ENCODE results near the gene EHD3.

Gene EHD3

DNA sequence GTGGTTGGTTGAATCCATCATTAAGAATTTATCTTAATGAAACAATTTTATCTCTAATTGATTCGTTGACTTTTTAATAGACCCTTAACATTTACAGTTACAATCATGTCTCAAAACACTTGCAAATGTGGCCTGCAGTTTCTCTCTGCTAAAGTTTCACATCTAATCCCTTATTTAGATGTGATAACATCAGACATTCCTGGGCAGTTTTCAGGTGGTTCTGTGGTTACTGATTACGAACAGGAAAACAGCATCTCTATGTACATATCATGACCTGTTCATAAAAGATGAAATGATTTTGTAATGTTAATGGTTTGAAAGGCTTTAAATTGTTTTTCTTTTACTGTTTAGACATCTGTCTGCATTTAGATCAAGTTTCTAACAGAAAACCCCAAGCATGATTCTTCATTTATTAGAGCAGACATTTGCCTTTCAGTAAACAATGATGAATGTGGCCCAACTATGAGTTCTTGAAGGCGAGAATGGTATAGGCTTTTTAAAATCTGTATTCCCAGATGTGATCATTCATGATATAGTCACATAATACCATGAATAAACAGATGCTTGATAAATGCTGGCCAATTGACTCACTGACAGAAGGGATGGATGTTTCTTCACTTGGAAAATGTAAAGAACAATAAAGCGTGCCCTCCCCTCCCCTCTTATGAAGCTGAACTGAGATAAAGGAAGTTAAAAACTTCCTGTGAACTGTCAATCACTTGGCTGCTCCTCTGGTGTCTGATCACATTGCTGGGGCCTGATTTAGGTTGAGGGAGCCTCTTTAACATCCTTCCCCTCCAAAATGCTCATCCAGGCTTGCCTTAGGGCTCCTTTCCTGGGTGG is 20.1 kb upstream of the EHD3 start:
- DNase-seq, result no peak

DNA sequence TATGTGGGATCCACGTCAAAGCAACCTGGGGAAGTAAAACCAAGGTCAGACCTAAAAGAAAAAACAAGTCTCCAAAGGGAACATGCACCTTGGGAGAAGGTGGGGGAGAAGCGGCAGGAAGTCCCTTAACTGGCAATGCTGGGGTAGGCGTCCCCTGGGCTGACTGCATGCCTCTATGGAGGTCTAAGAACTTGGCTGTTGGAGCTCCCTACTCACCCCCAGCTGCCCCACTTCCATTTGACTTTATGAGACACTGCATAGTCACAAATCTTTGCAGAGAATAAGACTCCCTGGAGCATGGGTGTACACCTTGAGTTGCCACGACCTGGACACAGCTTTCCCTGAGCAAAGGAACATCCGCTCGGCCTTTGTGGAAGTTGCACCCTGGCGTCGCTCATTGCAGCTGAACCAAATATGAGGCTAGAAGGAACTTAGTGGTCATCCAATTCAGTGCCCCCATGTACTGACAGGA is 19.5 kb upstream of the EHD3 start:
- no peak for DNase-seq

DNA sequence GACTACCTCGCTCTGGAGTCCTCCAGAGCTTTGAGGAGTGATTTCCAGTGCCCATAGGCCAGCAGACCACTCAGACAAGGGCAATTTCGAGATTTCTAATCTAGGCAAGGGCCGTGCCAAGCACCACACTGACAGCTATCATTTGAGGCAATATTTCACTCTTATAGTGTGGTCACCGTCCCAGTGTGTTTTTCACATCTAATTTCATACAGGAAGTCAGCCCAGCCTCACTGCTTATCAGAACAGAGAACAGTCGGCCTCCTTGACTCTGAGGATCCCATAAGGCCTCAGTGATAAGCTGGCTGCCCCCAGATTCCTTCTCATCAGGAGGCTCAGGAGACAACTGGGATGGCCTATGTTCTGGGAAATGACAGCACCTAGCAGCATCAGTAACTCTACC is 17.2 kb upstream of the EHD3 start:
- no peak for DNase-seq

DNA sequence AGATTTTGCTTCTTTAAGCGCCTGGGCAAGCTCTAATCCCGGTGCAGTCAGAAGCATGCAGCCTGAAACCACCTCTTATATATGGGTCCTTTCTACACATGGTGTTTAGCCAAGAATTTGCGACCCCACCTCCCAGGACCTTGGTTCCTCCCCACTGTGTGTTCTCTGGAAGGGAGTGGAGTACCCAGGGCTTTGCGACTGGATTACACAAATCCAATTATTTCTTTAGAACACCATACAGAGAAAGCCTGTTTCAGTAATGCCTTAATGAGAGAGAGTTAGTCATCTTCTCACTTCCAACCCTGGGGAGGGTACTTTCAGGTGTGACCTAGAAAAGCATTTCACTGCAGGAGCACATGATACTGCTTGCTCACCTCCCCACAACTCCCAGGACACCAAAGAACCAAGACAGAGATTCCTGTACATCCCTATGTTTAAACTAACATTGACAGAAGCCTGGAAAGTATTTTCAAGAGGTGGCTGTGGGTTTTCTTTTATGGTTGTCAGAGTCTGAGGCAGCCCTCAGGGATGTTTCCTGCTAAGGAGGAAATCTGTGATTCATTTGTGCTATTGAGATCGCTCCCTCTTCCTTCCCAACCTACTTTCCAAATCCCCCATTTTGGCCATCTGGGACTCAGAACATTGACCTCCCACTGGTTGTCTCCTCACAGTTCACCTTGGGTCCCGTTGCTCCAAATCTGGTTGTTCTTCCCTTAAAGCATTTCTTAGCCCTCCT is 16.3 kb upstream of the EHD3 start, which contains the start of gene CAPN14:
Gene CAPN14, minus strand, starts transcription at position 51 of the 736 bp plus-strand sequence. CDS start 12,068 bp downstream, outside the sequence.
- DNase-seq, result no peak

DNA sequence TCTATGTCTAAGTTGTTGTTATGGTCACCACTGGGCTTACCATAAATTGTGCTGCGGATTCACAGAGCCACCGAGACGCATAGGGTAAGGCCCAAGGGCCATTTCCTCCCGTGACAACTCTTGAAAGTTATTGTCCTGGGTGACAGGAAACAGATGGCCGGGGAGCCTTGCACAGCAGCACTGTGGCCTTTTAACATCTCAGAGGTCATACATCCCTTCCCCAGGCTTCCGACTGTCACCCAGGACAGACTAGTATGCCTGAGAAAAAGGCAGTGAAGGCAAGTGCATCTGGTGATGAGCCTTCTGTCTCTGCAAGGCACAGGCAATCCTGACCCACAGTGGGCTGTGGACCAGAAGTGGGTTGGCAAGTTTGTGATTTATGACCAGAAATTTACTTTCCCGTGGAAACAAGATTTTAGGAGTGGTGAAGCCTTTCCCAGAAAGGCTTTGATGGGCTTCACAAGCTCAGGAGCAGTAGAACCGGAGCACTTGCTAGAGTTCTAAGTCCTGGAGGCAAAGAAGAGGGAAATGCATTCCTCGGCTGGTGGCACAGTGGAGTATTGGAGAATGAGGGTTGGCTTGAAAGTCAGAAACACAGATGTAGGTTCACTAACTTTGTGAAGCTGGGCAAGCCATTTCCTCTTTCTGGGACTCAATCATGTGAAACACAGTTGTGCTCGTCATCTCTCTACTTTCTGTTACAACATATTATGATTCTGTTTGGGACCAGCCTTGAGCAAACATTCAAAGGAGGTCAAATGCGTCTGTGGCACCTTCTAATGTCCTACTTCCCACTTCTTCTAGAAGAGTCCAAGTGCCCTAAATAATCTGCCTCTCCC is 14.6 kb upstream of the EHD3 start:
- DNase-seq, result no peak

DNA sequence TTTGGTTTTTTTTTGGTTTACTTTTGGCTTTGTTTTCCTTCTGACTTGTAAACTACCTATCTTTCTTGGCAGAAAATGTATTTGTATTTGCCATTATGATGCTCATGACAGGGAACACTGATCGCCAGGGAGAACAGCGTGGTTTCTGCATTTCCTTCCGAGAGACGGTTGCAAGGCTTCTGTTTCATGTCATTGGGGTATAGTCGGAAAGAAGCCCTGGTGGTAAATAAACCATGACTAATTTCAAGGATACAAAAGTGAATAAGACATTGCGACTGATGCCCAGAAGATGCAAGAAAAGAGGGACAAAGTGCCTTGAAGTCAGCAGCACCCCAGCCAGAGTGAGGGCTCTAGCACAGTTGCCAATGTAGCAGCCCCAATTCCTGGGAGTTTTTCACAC is 12.4 kb upstream of the EHD3 start:
- no peak for DNase-seq

DNA sequence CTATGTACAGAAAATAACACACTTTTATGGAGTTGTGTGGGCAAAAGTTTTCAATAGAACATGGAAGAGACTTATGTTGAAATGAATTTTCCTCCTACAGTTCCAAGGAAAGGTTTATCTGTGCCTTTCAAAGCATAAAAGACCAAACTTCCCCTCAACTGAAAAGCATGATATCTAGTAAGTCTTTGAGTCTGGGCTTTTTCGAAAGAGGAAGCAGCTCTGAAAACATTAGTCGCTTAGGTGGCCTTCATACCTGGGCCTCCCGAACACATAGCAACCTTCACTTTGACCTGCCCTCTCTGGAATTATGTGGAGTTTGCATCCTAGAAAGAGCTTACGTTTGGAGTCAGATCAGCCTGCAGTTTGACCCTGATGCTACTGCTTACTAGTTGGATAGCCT is 11.9 kb upstream of the EHD3 start:
- no peak for DNase-seq

DNA sequence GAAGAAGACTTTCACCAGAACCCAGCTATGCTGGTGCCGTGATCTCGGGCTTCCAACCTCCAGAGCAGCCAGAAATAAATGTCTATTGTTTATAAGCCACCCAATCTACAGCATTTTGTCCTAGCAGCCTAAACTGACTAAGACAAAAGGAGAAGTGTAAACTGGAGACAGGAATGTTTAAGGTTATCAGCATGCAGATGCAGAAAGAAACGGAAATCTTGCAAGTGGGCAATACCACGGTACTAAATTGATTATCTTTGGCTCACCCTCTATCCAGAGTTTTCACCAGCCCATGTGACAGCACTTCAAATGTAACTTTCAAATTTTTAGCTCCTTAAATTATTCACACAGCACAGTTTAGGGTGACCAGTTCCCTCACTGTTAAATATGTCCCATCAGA is 10.9 kb upstream of the EHD3 start:
- DNase-seq, result no peak

DNA sequence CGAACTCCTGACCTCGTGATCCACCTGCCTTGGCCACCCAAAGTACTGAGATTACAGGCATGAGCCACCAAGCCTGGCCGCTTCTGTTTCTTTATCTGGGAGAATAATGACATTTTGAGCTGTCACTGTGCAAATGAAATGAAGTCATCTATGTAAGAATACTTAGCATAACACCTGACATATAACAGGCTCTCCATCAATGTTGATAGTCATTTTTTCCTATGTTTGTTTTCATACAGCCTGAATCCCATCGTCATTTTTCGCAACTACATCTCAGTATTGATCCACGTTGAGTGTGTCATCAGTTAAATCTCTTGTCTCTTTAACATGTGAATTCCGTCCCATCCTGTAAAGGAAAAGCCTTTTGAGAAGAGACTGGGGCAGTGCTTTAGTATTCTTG is 10.2 kb upstream of the EHD3 start:
- no peak for DNase-seq

DNA sequence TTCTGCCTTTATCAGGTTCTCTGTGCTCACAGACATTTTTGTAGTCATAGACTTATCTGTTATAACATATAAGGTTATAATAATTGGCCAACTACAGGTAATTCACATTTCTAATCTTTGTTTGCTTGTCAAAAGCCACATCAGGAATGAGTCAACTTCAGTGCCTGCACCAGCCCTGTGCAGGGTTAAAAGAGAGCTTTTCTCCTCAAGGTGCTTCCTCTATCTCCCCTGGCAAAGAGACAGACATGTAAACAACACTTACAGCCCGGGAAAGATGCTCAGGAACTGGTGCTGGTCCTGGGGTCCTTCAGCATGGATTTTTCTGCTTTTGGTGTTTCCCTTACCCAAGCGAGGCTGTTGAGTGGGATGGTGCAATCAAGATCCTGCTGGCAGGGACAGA is 7.7 kb upstream of the EHD3 start:
- no peak for DNase-seq

DNA sequence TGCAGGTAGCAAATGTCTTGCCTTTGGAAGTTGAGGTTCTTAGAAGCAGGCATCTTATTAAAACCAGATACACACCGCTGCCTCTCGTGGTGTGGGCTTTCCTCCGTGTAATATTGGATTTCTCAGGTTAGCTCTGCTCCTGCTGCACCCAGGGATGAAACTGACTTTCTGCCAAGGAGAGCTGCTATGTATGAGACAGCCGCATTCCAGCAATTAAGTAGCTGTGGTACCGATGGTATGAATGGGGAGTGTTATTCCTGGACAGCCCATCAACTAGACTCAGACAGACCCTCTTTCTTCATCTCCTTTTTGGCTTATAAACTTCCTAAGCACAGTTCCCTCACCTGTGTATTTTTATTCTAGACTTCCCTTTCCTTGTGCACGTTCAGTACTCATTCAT is 6.8 kb upstream of the EHD3 start:
- no peak for DNase-seq

DNA sequence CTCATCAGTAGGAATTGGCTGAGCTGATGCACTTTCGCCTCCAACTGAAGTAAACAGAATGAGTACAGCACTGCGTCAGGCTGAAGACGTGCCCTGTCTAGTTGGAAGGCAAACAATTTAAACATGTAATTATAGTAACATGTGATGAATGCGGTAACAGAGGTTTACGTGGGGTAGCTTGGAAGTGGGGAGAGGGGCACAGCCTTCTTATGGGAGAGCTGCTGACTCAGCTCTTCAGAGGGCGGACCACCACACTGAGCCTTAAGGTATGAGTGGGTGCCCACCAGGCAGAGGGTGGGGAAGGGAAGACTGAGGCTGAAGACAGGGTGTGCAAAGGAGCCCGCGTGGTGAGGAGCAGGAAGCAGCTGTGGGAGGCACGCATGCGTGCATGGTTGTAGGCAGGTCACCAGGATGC is 6.2 kb upstream of the EHD3 start:
- DNase-seq, result no peak

DNA sequence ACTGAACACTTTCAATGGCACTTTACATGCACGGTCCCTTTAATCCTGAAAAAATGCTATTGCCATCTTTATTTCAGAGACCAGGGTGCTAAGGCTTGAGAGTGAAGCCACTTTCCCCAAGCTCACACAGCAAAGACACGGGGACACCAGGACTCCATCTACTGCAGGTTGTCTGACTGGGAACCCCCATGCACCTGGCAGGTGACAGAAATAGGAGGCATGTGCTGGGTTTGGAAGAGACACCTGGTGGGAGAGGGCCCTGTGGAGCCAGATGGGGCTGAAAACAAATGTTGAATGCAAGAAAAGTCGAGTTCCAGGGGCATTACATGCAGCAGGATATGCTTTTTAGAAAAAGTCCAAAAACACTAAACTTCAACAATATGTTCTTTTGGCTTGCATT is 5.2 kb upstream of the EHD3 start:
- no peak for DNase-seq

DNA sequence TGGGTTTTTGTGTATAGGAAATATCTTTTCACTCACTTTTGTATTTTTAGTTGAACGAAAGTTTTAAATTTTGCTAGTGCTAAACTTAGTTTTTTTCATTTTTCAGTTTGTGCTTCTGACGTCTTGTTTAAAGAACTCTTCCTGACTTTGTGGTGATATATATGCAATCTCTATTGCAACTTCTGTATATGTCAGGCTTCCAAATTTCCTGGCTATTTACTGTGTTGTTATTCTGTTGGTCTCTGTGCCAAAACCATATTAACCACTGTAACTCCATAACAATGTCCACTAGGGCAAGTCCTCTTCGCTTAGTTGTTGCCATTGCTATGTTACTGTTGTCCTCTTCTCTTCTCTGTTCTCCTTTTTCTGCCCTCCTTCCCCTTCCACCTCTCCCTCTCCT is 3.2 kb upstream of the EHD3 start:
- no peak for DNase-seq

DNA sequence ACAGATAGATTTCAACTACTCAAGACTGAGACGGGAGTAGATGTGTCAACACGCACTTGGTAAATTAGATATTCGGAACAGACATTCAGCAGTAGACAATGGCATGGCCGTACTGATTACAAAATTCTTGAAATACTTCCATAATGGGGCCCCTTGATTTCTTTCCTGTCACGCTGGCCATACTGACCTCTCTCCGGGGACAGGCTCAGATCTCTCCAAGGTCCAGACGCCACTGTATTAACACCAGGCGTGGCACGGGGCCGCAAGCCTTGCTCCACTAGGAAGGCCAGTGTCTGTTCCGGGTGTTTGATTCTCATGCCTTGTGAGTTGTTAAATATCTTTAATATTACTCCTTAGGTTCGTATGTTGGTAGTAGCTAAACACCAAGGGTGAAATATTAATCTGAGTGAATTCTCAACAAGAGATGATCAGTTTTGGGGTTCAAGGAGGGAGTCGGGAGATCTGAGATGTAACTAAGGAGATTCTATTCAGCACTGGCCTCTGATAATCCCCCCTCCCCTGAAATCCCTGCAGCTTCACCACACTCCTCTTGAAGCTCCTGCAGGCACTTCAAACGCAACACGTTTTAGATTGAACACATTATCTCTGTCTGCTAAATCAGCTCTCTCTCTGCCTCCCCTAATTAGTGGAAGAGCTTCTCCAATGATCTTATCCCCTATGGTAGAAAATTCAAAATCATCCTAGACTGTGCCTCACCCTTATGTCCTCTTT is 2.2 kb upstream of the EHD3 start:
- no peak for DNase-seq

DNA sequence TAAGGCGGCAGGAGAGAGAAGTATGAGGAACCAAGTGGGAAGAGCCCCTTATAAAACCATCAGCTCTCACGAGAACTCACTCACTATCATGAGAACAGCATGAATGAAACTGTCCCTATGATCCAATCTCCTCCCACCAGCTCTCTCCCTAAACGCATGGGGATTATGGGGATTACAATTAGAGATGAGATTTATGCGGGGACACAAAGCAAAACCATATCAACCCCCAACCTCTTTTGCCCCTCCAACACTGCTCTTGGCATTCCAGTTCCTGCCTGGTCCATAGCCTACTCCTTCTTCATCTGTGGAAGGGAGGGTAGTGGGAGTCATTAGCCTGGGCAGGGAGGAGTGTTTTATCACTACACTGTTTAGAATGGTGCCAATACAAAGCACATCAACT is 1.4 kb upstream of the EHD3 start:
- no peak for DNase-seq

DNA sequence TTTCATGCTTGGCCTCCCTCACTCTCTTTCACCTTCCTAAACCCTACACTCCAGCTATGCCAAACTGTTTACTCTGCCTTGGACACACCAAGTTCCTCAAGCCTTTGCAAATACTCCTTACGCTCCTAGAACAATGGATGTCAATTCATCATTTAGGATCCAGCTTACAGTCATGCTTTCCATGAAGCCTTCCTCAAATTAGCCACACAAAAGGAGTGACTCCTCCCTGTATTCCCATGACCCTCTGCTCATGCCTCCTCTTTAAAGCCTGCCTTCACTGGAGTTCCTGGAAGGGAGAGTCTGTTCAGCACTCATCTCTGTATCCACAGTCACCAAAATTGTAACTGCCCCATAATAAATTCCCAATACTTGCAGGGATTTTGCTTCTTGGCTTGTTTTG is 721 bp upstream of the EHD3 start:
- no peak for DNase-seq

DNA sequence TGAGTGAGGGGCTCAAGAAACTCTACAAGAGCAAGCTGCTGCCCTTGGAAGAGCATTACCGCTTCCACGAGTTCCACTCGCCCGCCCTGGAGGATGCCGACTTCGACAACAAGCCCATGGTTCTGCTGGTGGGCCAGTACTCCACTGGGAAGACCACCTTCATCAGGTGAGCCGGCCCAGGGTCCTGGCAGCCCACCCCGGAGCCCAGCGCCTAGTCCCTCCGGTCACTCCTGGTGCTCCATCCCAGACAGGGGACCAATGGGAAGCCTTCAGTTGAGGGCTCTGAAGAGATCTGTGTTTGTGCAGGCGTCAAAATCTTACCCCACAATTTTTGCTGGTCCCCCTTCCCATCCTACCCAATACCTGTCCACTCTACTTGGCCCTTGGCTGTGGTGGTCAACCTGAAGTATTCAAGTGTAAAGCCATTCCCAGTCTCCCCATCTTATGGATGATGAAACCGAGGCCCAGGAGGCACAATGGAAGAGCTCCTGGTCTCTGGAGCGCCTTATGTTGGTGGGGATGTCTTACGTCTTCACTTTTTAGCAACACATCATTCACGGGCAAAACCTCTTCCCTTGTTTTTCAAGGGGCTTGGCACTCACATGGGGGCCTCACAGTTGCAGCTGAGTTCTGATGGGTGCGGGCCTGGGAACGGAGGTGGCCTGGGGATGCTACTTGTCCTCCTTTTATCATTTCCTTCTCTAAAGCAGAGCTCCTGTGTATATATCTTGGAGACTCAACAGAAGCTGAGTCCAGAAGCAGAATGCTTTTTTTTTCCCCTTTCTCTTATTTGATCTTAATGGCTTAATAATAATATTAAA is 941 bp downstream of the EHD3 start:
- DNase-seq, result no peak

DNA sequence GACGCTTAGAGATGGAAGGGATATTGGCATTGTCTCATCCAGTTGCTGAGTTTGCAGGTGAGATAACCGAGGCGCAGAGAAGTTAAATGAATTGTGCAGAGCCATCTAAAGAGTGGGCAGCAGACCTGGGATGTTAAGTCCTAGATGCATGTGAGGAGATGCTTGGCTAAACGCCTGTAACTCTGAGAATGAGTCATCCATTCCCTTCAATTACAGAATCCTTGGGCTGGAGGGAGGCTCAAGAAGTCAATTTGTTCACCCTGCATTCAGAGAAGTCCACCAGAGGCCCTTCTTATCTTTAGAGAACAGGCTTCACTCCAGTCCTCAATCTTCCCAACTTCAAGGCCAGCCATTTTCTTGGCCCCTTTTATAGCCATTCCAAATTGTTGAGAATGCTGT is 1.6 kb downstream of the EHD3 start:
- DNase-seq, result no peak

DNA sequence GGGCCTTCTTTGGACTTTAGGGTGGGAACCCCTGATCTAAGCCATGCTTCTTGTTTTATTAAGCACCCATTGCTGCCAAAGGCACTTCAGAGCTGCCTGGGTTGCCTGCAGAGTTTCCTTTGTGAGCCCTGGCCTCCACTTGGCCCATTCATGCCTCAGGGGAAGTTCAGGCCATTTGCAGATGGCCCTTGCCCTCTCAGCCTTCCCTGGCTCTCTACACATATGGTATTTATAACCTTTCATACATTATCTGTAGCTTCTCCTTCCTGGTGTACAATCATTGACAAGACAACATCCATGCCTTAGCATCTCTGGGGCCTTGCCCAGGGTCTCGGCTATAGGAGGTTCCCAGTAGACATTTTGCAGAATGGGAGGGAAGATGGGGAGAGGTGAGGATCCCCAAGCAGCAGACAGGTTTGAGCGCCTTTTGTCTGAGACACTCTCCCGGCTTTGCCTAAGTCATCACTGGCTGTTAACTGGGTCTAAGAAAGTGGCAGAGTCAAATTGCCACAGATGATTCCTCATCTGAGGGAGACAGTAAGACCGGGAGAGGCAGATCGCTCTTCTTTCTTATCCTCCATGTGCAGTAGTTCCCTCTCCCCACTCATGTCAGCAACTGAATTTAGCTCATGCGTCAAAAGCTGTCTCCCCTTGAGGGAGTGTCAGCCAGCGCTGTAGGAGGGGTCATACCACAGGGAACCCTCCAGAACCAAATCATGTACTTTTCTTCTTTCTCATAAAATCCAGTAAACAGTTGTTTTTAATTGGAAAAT is 2.7 kb downstream of the EHD3 start:
- DNase-seq, result no peak
